Hepatocyte (in vitro differentiated cells): Measurements from ENCODE around the gene CD27.

Experiments
- CTCF ChIP-seq: fragments of 200-600 bp; sonication (generic); IDR thresholded peaks from 2 replicates; pipeline ENCODE4 v1.5.1; 2016; ENCODE audit warnings: antibody characterized with exemption, mild to moderate bottlenecking; ENCODE audit not compliant: poor library complexity
- EZH2 ChIP-seq: fragments of 200-600 bp; sonication (generic); IDR thresholded peaks from 2 replicates; pipeline ENCODE4 v1.6.1; 2016; ENCODE audit warnings: antibody characterized with exemption, mild to moderate bottlenecking, borderline replicate concordance

- TF ChIP-seq CTCF (no peak), EZH2 (no peak)
Observed at GRCh38 chr12:6489449-6489848, 44.7 kb downstream of the CD27 start.
